Kidney (tissue), 14 donors: Measurements from ENCODE around the gene CIITA. TPM values are rescaled to one million over a fixed set of nuclear protein-coding genes. Genes with fewer than 3 reads are reported as not detected.

Source experiments
- DNase-seq, 5 donors: peaks; one replicate each; pipeline ENCODE4 v3.0.0-alpha.2; 2013 to 2020
- FAIRE-seq: peaks from 2 replicates; lab custom pipeline; 2012; peaks lifted over from hg19 to GRCh38; lab: Jason Lieb, UNC
- H3K27ac ChIP-seq, 2 donors: one replicate each; pipeline ENCODE4 v1.7.0; 2013; ENCODE audit warnings: low read depth in 2 of 2, low read length in 2 of 2, inconsistent platforms in 1 of 2
- H3K27me3 ChIP-seq: one replicate; pipeline ENCODE4 v1.7.1; 2013; ENCODE audit warnings: low read length, inconsistent platforms; ENCODE audit not compliant: control insufficient read depth, insufficient read depth
- H3K36me3 ChIP-seq, 3 donors: one replicate each; pipeline versions ENCODE4 v1.7.0 to v1.7.1; 2013; ENCODE audit warnings: low read length in 3 of 3, control low read depth in 1 of 3, inconsistent platforms in 1 of 3; ENCODE audit not compliant: insufficient read depth in 3 of 3, control insufficient read depth in 2 of 3
- H3K4me1 ChIP-seq, 3 donors: one replicate each; pipeline versions ENCODE4 v1.7.0 to v1.7.1; 2013; ENCODE audit warnings: low read length in 3 of 3, inconsistent platforms in 1 of 3, low read depth in 1 of 3; ENCODE audit not compliant: control insufficient read depth in 2 of 3, insufficient read depth in 2 of 3
- H3K4me3 ChIP-seq, 3 donors: one replicate each; pipeline versions ENCODE4 v1.7.0 to v1.8.1; 2013; ENCODE audit warnings: low read length in 3 of 3, control low read depth in 1 of 3, inconsistent platforms in 1 of 3
- H3K9ac ChIP-seq, 3 donors: one replicate each; pipeline versions ENCODE4 v1.7.0 to v1.7.1; 2013; ENCODE audit warnings: low read length in 3 of 3, control low read depth in 1 of 3, inconsistent platforms in 1 of 3
- H3K9me3 ChIP-seq, 3 donors: one replicate each; pipeline versions ENCODE4 v1.7.0 to v1.7.1; 2013; ENCODE audit warnings: low read length in 3 of 3, control low read depth in 1 of 3, inconsistent platforms in 1 of 3; ENCODE audit not compliant: control insufficient read depth in 2 of 3, insufficient read depth in 1 of 3
- intact Hi-C: fragments of 100-400 bp; cut with DNase I; formaldehyde crosslinking; loops from one replicate; pipeline ENCODE4 v1.11.1; 2022
- polyA plus RNA-seq: library from polyadenylated mRNA; stranded (reverse); fragments of 350-450 nt; fragmentation: Illumina TruSeq; extraction: RNeasy Lipid Tissue Mini Kit (QIAGEN cat#74804); gene quantifications from one replicate; pipeline ENCODE4 v1.2.3, GENCODE V29; 2014; ENCODE audit warnings: low read depth, low replicate concordance; ENCODE audit not compliant: insufficient read depth
- total RNA-seq: library from RNA; stranded (reverse); fragmentation: NEBNext Ultra II Directional; extraction: Animal tissue kit (Norgen Biotek cat#: 25700); gene quantifications from one replicate; pipeline ENCODE4 v1.2.1, GENCODE V29; 2021
- TF ChIP-seq, protein P1 (sequence below): IDR thresholded peaks from 3 replicates; pipeline ENCODE4 v1.5.1; 2012; ENCODE audit warnings: mild to moderate bottlenecking, moderate library complexity, borderline replicate concordance; ENCODE audit not compliant: insufficient read depth; ENCODE audit errors: extremely low read depth
- donor health status: control.
- donor health status: control.
- donor health status: control.
- donor health status: control.
- donor health status: control.
- donor health status: DM: yes; HTN: yes; CAD: no.
- donor health status: Normal renal cell carcinoma (clear cell type).

The CIITA gene
- total and polyA plus RNA-seq, 2 donors from 2014 or later = 8.3 to 50.5 TPM

DNA sequence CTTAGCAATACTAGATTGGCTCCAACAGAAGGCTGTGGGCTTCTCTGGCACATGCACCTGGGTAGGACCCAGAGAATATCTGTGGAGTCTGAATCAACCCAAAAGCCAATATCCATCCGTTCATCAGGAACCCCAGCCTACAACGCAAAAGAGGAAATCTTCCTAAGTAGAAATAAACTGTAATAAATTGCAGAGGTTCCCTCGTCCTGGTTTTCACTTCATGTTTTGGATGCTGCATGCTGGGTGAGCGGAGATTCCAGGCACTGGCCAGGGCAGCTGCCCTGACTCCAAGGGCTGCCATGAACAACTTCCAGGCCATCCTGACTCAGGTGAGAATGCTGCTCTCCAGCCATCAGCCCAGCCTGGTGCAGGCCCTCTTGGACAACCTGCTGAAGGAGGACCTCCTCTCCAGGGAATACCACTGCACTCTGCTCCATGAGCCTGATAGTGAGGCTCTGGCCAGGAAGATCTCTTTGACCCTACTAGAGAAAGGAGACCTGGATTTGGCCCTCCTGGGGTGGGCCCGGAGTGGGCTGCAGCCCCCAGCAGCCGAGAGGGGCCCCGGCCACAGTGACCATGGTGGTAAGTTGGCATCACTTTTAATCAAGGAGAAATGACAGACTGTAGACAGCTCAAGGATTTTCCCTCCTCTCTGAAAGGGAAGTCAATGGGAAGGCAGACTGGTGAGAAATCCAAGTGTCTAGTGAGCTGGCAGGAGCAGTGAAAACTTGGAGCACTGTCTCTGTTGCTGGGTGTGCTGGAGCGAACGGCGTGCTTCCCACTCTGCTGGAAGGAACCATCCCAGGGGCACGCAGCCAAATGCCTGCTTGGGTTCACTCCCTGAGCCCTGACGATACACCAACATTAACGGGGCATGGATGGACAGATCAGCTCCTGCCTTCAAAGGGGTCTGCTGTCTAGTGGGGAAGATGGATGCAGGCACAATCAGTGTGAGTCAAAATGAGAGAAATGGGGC, 10.7 kb upstream of the CIITA start:
- Histone ChIP-seq H3K9ac (peak overlapping the region in 1 of 3 donors; percentile 5), H3K36me3 (no peaks in the 10 kb centered on the region), H3K9me3 (no peaks in the 10 kb centered on the region), H3K27ac (no peak overlapping the region), H3K4me1 (peaks cover 0 to 22% (median 15%) of the 10 kb centered on the region in 3 donors), H3K27me3 (no peaks in the 10 kb centered on the region), H3K4me3 (no peak overlapping the region)
- intact Hi-C loops = no loop called here
- TF ChIP-seq, protein P1, sequence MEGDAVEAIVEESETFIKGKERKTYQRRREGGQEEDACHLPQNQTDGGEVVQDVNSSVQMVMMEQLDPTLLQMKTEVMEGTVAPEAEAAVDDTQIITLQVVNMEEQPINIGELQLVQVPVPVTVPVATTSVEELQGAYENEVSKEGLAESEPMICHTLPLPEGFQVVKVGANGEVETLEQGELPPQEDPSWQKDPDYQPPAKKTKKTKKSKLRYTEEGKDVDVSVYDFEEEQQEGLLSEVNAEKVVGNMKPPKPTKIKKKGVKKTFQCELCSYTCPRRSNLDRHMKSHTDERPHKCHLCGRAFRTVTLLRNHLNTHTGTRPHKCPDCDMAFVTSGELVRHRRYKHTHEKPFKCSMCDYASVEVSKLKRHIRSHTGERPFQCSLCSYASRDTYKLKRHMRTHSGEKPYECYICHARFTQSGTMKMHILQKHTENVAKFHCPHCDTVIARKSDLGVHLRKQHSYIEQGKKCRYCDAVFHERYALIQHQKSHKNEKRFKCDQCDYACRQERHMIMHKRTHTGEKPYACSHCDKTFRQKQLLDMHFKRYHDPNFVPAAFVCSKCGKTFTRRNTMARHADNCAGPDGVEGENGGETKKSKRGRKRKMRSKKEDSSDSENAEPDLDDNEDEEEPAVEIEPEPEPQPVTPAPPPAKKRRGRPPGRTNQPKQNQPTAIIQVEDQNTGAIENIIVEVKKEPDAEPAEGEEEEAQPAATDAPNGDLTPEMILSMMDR = no peak
- FAIRE-seq (no peak), DNase-seq (no peak)

DNA sequence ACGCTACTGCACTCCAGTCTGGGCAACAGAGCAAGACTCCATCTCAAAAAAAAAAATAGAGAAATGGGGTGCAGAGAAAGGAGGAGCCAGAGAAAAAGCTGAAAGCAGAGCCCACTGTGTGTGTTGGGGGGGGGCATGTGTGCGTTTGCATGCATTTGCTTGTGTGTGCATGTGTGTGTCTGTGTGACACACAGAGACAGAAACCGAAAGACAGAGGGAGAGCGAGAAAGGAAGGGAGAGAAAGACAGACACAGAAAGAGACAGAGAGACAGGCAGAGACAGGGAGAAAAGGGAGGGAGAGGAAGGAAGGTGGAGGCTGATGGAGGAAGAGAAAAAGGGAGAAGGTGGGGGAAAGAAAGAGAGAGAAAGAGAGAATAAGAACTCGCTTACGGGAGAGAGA, 9.8 kb upstream of the CIITA start:
- H3K4me1 ChIP-seq = peaks cover 0 to 28% (median 18%) of the 10 kb centered on the region in 3 donors
- no peak overlapping the region for H3K27ac ChIP-seq
- H3K27me3 ChIP-seq = no peaks in the 10 kb centered on the region
- no peaks in the 10 kb centered on the region for H3K9me3 ChIP-seq
- FAIRE-seq = no peak
- H3K36me3 ChIP-seq = no peaks in the 10 kb centered on the region
- no peak for DNase-seq
- H3K9ac ChIP-seq = no peak overlapping the region
- TF ChIP-seq, protein P1 = no peak
- no peak overlapping the region for H3K4me3 ChIP-seq
- intact Hi-C loops = no loop called here

DNA sequence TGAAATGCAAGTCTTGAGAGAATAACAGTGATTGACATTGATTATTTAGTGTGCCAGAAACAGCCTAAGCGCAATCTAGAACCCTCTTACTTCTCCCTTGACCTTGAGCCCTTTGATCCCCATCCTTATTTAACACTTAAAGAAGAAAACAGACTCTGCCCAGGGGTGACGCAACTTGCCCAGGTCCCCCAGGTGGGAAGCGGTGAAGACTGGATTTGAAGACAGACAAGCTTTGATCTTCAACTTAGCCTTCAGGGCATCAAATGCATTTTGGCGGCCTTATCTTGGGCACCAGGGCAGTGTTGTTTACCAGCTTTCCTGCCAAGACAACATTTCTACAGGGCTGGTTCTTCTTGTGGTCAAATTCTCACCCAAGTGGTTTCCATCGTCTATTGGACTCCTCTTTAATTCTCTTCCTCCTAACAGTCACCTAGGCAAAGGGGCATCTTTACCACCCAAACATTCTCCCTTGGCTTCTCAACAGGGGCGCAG, 8.9 kb upstream of the CIITA start:
- Histone ChIP-seq H3K9ac (no peak overlapping the region), H3K27ac (peak overlapping the region; percentile 29 to 59)

More for the DNA sequence above, 8.9 kb upstream of the CIITA start:
- intact Hi-C loops = no loop called here
- peaks cover 0 to 28% (median 18%) of the 10 kb centered on the region in 3 donors for H3K4me1 ChIP-seq
- H3K27me3 ChIP-seq = no peaks in the 10 kb centered on the region
- FAIRE-seq = no peak
- DNase-seq = no peak
- H3K9me3 ChIP-seq = no peaks in the 10 kb centered on the region
- H3K36me3 ChIP-seq = no peaks in the 10 kb centered on the region
- TF ChIP-seq, protein P1 = no peak
- H3K4me3 ChIP-seq = peak overlapping the region in 1 of 3 donors; percentile 33
